Ascending aorta (tissue), 2 donors: Measurements from ENCODE around the gene CCL23. TPM values are rescaled to one million over a fixed set of nuclear protein-coding genes. Genes with fewer than 3 reads are reported as not detected.

Experiments used
- DNase-seq, 2 donors: peaks; one replicate each; pipeline ENCODE4 v3.0.0-alpha.2; 2019; ENCODE audit warnings: low spot score in 2 of 2
- H3K27ac ChIP-seq, 2 donors: fragments of 200-600 bp; sonication (generic); one replicate each; pipeline ENCODE4 v1.5.1; 2016 to 2017; ENCODE audit warnings: mild to moderate bottlenecking in 1 of 2
- H3K27me3 ChIP-seq: fragments of 200-600 bp; sonication (generic); one replicate; pipeline ENCODE4 v1.5.1; 2017
- H3K36me3 ChIP-seq, 2 donors: fragments of 200-600 bp; sonication (generic); one replicate each; pipeline ENCODE4 v1.5.1; 2016
- H3K4me1 ChIP-seq, 2 donors: fragments of 200-600 bp; sonication (generic); one replicate each; pipeline ENCODE4 v1.5.1; 2016 to 2017; ENCODE audit warnings: mild to moderate bottlenecking in 1 of 2
- H3K4me3 ChIP-seq, 2 donors: fragments of 200-600 bp; sonication (generic); one replicate each; pipeline ENCODE4 v1.5.1; 2016 to 2017; ENCODE audit warnings: mild to moderate bottlenecking in 1 of 2
- H3K9me3 ChIP-seq, 2 donors: fragments of 200-600 bp; sonication (generic); one replicate each; pipeline ENCODE4 v1.5.1; 2016
- CTCF ChIP-seq, 3 experiments: fragments of 200-600 bp in 2 of 3; fragments of 450-650 bp in 1 of 3; sonication (generic) in 2 of 3; IDR thresholded peaks; one replicate each; pipeline ENCODE4 v1.5.1; 2016 to 2019; ENCODE audit warnings: antibody characterized with exemption in 3 of 3, mild to moderate bottlenecking in 1 of 3, moderate library complexity in 1 of 3
- intact Hi-C: fragments of 100-400 bp; cut with DNase I; formaldehyde crosslinking; loops from one replicate; pipeline ENCODE4 v1.15.1; 2023
- total RNA-seq: library from RNA; depleted of rRNA; stranded (reverse); fragments of >200 nt; gene quantifications from one replicate; pipeline ENCODE4 v1.1.0, GENCODE V29; 2016

Gene CCL23
- total RNA-seq = 29.7 TPM

- Histone ChIP-seq H3K4me3 (no peak within 1 kb of the TSS), H3K27ac (no peak within 1 kb of the TSS), H3K4me1 (no peaks in the 10 kb centered on the region), H3K9me3 (no peaks in the 10 kb centered on the region), H3K27me3 (no peaks in the 10 kb centered on the region), H3K36me3 (no peaks in the 10 kb centered on the region)
- DNase-seq = no peak
- TF ChIP-seq CTCF (IDR thresholded peaks at IDR 0.05) = no peak
- intact Hi-C loops = no loop called here
These were observed at the start of gene CCL23 for GRCh38 chr17:36017799-36018198. TSS of gene CCL23 (minus strand) at chr17:36017972. CDS start at chr17:36017897, 75 bp downstream.

- Histone ChIP-seq H3K27me3 (no peaks in the 10 kb centered on the region), H3K36me3 (no peaks in the 10 kb centered on the region), H3K9me3 (no peaks in the 10 kb centered on the region), H3K4me1 (no peaks in the 10 kb centered on the region), H3K4me3 (no peak overlapping the region), H3K27ac (no peak overlapping the region)
- TF ChIP-seq CTCF (IDR thresholded peaks at IDR 0.05) = no peak
- intact Hi-C loops = no loop called here
- DNase-seq = no peak
These were observed 48.7 kb upstream of the CCL23 start for GRCh38 chr17:36066365-36066985.

GRCh38 chr17:36063786-36064541, 46.2 kb upstream of the CCL23 start, which contains the start of gene CCL18:
TSS of gene CCL18 (plus strand) at chr17:36064272. CDS start at chr17:36064343, 71 bp downstream.
- no peaks in the 10 kb centered on the region for H3K4me1 ChIP-seq
- DNase-seq = no peak
- no peak within 1 kb of the TSS for H3K27ac ChIP-seq
- no peaks in the 10 kb centered on the region for H3K9me3 ChIP-seq
- intact Hi-C loops = no loop called here
- no peaks in the 10 kb centered on the region for H3K27me3 ChIP-seq
- TF ChIP-seq CTCF (IDR thresholded peaks at IDR 0.05) = no peak
- no peak within 1 kb of the TSS for H3K4me3 ChIP-seq
- H3K36me3 ChIP-seq = no peaks in the 10 kb centered on the region

GRCh38 chr17:36060816-36061215, 43.0 kb upstream of the CCL23 start:
- intact Hi-C loops = no loop called here

GRCh38 chr17:36059406-36059805, 41.6 kb upstream of the CCL23 start:
- H3K4me1 ChIP-seq = no peaks in the 10 kb centered on the region
- no peaks in the 10 kb centered on the region for H3K9me3 ChIP-seq
- H3K36me3 ChIP-seq = no peaks in the 10 kb centered on the region
- TF ChIP-seq CTCF (IDR thresholded peaks at IDR 0.05) = no peak
- no peak for DNase-seq
- intact Hi-C loops = no loop called here
- no peak overlapping the region for H3K4me3 ChIP-seq
- H3K27ac ChIP-seq = no peak overlapping the region
- no peaks in the 10 kb centered on the region for H3K27me3 ChIP-seq

More at GRCh38 chr17:36060816-36061215, 43.0 kb upstream of the CCL23 start:
- TF ChIP-seq CTCF (IDR thresholded peaks at IDR 0.05) = no peak
- Histone ChIP-seq H3K4me3 (no peak overlapping the region), H3K36me3 (no peaks in the 10 kb centered on the region), H3K27ac (no peak overlapping the region), H3K27me3 (no peaks in the 10 kb centered on the region), H3K9me3 (no peaks in the 10 kb centered on the region), H3K4me1 (no peaks in the 10 kb centered on the region)
- DNase-seq = no peak
